Measurements from ENCODE around the gene GPR108.

DNA sequence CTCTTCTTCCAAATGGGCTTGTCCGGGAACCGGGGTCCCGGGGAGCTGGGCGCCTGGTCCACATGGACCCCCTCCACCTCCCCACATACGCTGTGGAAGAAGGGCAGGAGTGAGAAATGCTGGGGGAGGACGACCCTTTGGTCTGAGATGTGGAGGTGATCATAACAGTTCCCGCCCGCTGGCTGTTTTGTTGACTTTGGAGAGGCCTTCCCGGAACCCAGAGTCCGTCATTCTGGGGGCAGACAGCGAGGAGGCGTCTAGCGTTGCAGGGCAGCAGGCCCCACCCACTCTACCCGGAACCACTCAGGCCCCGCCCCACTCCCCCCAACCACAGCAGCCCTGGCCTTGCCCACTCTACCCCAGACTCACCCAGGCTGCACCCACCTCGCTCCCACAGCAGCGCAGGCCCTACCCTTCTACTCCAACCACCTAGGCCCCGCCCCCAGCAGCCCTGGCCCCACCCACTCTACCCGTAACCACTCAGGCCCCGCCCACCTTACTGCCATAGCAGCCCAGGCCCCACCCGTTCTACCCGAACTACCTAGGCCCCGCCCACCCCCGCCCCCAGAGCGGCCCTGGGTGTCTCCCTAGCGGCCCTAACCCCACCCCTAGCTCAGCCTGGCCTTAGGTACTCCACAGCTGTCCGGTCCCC, 7.1 kb downstream of the GPR108 start:
- TF ChIP-seq YY1 (IDR thresholded peaks at IDR 0.05) = peak; percentile 3
- TF ChIP-seq FOXA2 (IDR thresholded peaks at IDR 0.05) = peak; percentile 72
- TF ChIP-seq RXRA (IDR thresholded peaks at IDR 0.05) = peak in 1 of 2 donors; percentile 74
- no peak for TF ChIP-seq TAF1 (conservative IDR thresholded peaks at IDR 0.05)
- TF ChIP-seq, protein P1, sequence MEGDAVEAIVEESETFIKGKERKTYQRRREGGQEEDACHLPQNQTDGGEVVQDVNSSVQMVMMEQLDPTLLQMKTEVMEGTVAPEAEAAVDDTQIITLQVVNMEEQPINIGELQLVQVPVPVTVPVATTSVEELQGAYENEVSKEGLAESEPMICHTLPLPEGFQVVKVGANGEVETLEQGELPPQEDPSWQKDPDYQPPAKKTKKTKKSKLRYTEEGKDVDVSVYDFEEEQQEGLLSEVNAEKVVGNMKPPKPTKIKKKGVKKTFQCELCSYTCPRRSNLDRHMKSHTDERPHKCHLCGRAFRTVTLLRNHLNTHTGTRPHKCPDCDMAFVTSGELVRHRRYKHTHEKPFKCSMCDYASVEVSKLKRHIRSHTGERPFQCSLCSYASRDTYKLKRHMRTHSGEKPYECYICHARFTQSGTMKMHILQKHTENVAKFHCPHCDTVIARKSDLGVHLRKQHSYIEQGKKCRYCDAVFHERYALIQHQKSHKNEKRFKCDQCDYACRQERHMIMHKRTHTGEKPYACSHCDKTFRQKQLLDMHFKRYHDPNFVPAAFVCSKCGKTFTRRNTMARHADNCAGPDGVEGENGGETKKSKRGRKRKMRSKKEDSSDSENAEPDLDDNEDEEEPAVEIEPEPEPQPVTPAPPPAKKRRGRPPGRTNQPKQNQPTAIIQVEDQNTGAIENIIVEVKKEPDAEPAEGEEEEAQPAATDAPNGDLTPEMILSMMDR (IDR thresholded peaks at IDR 0.05; ENCODE audit: low read depth, low read length, missing input control) = no peak
- no peak for TF ChIP-seq RAD21 (IDR thresholded peaks at IDR 0.05)
- TF ChIP-seq, protein P2, sequence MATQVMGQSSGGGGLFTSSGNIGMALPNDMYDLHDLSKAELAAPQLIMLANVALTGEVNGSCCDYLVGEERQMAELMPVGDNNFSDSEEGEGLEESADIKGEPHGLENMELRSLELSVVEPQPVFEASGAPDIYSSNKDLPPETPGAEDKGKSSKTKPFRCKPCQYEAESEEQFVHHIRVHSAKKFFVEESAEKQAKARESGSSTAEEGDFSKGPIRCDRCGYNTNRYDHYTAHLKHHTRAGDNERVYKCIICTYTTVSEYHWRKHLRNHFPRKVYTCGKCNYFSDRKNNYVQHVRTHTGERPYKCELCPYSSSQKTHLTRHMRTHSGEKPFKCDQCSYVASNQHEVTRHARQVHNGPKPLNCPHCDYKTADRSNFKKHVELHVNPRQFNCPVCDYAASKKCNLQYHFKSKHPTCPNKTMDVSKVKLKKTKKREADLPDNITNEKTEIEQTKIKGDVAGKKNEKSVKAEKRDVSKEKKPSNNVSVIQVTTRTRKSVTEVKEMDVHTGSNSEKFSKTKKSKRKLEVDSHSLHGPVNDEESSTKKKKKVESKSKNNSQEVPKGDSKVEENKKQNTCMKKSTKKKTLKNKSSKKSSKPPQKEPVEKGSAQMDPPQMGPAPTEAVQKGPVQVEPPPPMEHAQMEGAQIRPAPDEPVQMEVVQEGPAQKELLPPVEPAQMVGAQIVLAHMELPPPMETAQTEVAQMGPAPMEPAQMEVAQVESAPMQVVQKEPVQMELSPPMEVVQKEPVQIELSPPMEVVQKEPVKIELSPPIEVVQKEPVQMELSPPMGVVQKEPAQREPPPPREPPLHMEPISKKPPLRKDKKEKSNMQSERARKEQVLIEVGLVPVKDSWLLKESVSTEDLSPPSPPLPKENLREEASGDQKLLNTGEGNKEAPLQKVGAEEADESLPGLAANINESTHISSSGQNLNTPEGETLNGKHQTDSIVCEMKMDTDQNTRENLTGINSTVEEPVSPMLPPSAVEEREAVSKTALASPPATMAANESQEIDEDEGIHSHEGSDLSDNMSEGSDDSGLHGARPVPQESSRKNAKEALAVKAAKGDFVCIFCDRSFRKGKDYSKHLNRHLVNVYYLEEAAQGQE (IDR thresholded peaks at IDR 0.05) = peak; percentile 36
- TF ChIP-seq GABPA (IDR thresholded peaks at IDR 0.05 in 1 of 2, conservative IDR thresholded peaks at IDR 0.05 in 1 of 2) = peak in 1 of 2 donors; percentile 17
- TF ChIP-seq JUND (IDR thresholded peaks at IDR 0.05) = no peak
- no peak for TF ChIP-seq HNF4G (IDR thresholded peaks at IDR 0.05)
- TF ChIP-seq, protein P3, sequence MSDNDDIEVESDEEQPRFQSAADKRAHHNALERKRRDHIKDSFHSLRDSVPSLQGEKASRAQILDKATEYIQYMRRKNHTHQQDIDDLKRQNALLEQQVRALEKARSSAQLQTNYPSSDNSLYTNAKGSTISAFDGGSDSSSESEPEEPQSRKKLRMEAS (IDR thresholded peaks at IDR 0.05) = peak; percentile 50
- TF ChIP-seq, protein P4, sequence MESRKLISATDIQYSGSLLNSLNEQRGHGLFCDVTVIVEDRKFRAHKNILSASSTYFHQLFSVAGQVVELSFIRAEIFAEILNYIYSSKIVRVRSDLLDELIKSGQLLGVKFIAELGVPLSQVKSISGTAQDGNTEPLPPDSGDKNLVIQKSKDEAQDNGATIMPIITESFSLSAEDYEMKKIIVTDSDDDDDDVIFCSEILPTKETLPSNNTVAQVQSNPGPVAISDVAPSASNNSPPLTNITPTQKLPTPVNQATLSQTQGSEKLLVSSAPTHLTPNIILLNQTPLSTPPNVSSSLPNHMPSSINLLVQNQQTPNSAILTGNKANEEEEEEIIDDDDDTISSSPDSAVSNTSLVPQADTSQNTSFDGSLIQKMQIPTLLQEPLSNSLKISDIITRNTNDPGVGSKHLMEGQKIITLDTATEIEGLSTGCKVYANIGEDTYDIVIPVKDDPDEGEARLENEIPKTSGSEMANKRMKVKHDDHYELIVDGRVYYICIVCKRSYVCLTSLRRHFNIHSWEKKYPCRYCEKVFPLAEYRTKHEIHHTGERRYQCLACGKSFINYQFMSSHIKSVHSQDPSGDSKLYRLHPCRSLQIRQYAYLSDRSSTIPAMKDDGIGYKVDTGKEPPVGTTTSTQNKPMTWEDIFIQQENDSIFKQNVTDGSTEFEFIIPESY (IDR thresholded peaks at IDR 0.05) = peak; percentile 49
